RWPE1 (cell line): ENCODE results near the gene TERT.

Source experiments
- CTCF ChIA-PET: fragments of 350-600 bp; sonication (Branson Sonifier 250); formaldehyde crosslinking; extraction: SDS; loops from one replicate; lab custom pipeline; 2021; lab: Yijun Ruan, JAX
- POLR2A ChIA-PET: fragments of 400-600 bp; formaldehyde crosslinking; extraction: SDS; loops from one replicate; lab custom pipeline; 2020; ENCODE audit warnings: antibody characterized with exemption; ENCODE audit not compliant: low non-redundant PET; lab: Yijun Ruan, JAX
- DNase-seq: peaks from one replicate; pipeline ENCODE4 v3.0.0; 2012; ENCODE audit warnings: low spot score
- H3K27ac ChIP-seq: fragments of 450-650 bp; 2 replicates; pipeline ENCODE4 v1.5.1; 2017
- CTCF ChIP-seq: fragments of 450-650 bp; conservative IDR thresholded peaks from 2 replicates; pipeline ENCODE4 v1.5.1; 2017; ENCODE audit warnings: low read depth, mild to moderate bottlenecking

The TERT gene

GRCh38 chr5:1299511-1299850 lies 4.6 kb upstream of the TERT start:
- CTCF ChIA-PET = interaction anchor here (1.0 kb wide), 1 partner anchor 19 kb away, joined by 3 read pairs; no protein-coding TSS in a partner anchor

GRCh38 chr5:1298723-1299510 lies 4.0 kb upstream of the TERT start:
- CTCF ChIA-PET = no interaction called here
- POLR2A ChIA-PET = no interaction called here
- DNase-seq = no peak
- no peak overlapping the region for H3K27ac ChIP-seq
- TF ChIP-seq CTCF = no peak

More at GRCh38 chr5:1299511-1299850, 4.6 kb upstream of the TERT start:
- POLR2A ChIA-PET = no interaction called here
- no peak for DNase-seq
- no peak overlapping the region for H3K27ac ChIP-seq
- no peak for TF ChIP-seq CTCF

- CTCF ChIA-PET = no interaction called here
- TF ChIP-seq CTCF = no peak
- no peak for DNase-seq
- no peak overlapping the region for H3K27ac ChIP-seq
- POLR2A ChIA-PET = no interaction called here
Measured at GRCh38 chr5:1298067-1298551, 3.2 kb upstream of the TERT start.

- POLR2A ChIA-PET = no interaction called here
- TF ChIP-seq CTCF = no peak
- no peak for DNase-seq
- CTCF ChIA-PET = no interaction called here
- H3K27ac ChIP-seq = no peak overlapping the region
Measured at GRCh38 chr5:1297243-1297642, 2.4 kb upstream of the TERT start.

- CTCF ChIA-PET = no interaction called here
Measured at GRCh38 chr5:1295650-1296037, 776 bp upstream of the TERT start.

GRCh38 chr5:1294206-1294834 lies 548 bp downstream of the TERT start:
- TF ChIP-seq CTCF = no peak
- no peak overlapping the region for H3K27ac ChIP-seq
- DNase-seq = no peak
- CTCF ChIA-PET = no interaction called here
- POLR2A ChIA-PET = no interaction called here

More at GRCh38 chr5:1295650-1296037, 776 bp upstream of the TERT start:
- no peak for DNase-seq
- POLR2A ChIA-PET = no interaction called here
- no peak overlapping the region for H3K27ac ChIP-seq
- no peak for TF ChIP-seq CTCF
